Activated T-cell treated with anti-CD3 and anti-CD28 coated beads, Interleukin-2, amount 50 U/mL, for 4 hours (primary cell): Measurements from ENCODE around the gene TNFAIP2. TPM values are rescaled to one million over a fixed set of nuclear protein-coding genes. Genes with fewer than 3 reads are reported as not detected.
"Not testable (repeated sequence)": the region's sequence is repeated elsewhere in the genome, so short reads cannot be mapped to it uniquely, and the experiment has no call there.

ENCODE experiments used
- ATAC-seq, 2 donors: fragments of 200-7000 bp; cut with Tn5 transposase; one replicate each; pipeline ENCODE4 v1.10.0; 2021
- DNase-seq: peaks from one replicate; pipeline ENCODE4 v3.0.0-alpha.2; 2020
- H3K27me3 Mint-ChIP-seq: one replicate; pipeline ENCODE4 v1.8.0; 2021; ENCODE audit warnings: low read depth, mixed read lengths
- H3K36me3 Mint-ChIP-seq: one replicate; pipeline ENCODE4 v1.8.0; 2022; ENCODE audit warnings: mixed read lengths; ENCODE audit not compliant: insufficient read depth
- H3K4me1 Mint-ChIP-seq: one replicate; pipeline ENCODE4 v1.8.0; 2021; ENCODE audit warnings: low read depth, mixed read lengths
- H3K4me3 Mint-ChIP-seq: one replicate; pipeline ENCODE4 v1.8.0; 2021; ENCODE audit warnings: mild to moderate bottlenecking, moderate library complexity, mixed read lengths
- H3K9me3 Mint-ChIP-seq: one replicate; pipeline ENCODE4 v1.8.0; 2021; ENCODE audit warnings: mixed read lengths
- total RNA-seq, 3 donors: library from RNA; stranded (reverse); gene quantifications; one replicate each; pipeline ENCODE4 v1.2.1, GENCODE V29; 2021

The TNFAIP2 gene
- total RNA-seq, 3 donors from 2014 or later, result 1.4 to 10.4 (median 6.4) TPM

DNA sequence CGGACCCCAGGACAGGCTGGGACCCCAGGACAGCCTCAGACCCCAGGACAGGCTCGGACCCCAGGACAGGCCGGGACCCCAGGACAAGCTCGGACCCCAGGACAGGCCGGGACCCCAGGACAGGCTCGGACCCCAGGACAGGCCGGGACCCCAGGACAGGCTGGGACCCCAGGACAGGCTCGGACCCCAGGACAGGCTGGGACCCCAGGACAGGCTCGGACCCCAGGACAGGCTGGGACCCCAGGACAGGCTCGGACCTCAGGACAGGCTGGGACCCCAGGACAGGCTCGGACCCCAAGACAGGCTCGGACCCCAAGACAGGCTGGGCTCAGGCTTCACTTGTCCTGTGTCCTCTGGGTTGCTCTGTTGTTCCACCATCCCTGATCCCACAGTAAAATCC lies 32.2 kb downstream of the TNFAIP2 start:
- H3K4me3 Mint-ChIP-seq, H3K27me3 Mint-ChIP-seq, H3K36me3 Mint-ChIP-seq: not testable (repeated sequence)

DNA sequence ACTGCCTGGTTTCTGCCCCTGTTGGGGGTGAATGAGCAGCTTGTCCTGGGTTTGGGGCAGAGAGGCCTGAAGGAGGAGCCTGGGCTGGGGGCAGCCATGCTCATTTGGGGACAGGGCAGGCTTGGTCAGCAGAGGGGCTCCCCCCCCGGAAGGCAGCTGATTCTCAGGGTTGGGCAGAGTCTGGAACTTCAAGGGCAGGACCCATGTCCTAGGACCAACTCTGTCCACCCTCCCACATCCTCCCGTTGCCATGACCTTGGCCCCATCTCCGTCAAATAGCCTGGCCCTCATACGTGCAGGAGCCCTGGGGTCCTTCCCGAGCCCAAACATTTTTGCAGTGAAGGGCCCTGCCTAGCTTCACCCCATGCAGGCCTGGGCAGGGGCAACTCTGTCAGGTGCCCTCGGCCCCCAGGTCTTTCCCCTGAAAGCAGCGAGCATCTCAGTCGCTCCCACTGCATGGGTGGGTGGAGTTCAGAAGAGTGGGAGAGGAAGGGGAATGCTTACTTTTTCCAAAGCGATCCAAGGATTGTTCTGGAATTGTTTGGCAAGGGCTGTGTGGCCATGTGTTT lies 32.6 kb downstream of the TNFAIP2 start:
- peaks cover 3% of the 10 kb centered on the region for H3K27me3 Mint-ChIP-seq
- no peak for ATAC-seq
- no peaks in the 10 kb centered on the region for H3K36me3 Mint-ChIP-seq
- H3K9me3 Mint-ChIP-seq, result no peaks in the 10 kb centered on the region
- peaks cover 2% of the 10 kb centered on the region for H3K4me1 Mint-ChIP-seq
- H3K4me3 Mint-ChIP-seq, result no peak overlapping the region
- no peak for DNase-seq

More for the DNA sequence above, 32.2 kb downstream of the TNFAIP2 start:
- not testable (repeated sequence) for ATAC-seq, H3K4me1 Mint-ChIP-seq, H3K9me3 Mint-ChIP-seq, DNase-seq

DNA sequence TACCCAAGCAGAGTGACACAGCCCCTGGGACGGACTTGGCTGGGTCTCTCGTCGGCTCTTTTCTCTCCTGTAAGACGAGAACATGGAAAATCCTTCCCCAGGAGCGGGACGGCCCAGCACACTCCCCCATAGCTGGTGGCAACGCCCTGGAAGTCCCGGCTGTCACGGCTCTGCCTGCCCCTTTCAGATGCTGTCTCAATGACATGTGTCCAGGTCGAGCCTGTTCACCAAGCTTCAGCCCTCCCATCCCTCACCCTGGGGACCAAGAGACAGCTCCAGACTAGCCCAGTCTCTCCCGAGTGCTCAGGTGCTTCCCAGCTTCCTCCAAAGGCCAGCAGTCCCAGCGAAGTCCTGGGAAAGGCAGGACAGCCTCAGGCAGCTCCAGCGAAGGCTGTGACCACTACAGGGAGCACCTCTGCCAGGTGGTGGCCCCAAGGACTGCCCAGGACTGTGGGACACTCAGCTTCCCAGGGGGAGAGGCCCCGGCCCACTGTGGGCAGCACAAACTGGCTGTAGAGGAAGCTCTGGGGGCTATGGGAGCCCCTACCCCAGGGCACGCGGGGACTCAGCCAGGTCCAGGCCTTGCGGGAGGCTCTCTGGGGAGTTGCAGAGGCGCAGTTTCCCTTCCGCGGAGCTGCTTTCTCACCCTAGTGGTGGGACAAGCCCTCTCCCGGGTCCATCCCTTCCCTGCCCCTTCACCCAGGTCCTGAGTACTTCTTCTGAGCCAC lies 33.6 kb downstream of the TNFAIP2 start:
- Mint-ChIP-seq H3K27me3 (peaks cover 3% of the 10 kb centered on the region), H3K4me3 (no peak overlapping the region), H3K4me1 (peaks cover 3% of the 10 kb centered on the region), H3K9me3 (no peaks in the 10 kb centered on the region), H3K36me3 (no peaks in the 10 kb centered on the region)
- no peak for DNase-seq
- no peak for ATAC-seq

DNA sequence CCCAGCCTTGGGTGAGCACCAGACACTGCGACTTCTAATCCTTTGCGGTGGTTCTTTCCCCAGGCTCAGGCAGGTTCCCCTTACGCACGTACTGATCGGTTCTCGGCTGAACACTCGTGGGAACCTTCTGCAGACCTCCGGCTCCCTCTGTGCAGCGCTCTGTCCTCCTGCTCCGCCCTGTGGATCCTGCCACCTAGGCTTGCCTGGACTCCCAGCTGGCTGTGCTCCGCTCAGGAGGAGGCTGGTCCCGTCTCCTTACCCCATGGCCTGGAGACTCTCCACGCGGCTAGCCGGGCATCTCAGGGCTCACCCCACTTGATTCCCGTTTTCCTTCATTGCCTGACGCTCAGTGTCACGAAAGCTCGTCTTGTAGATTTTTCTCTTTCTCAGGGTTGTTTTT lies 34.7 kb downstream of the TNFAIP2 start:
- ATAC-seq, result no peak
- Mint-ChIP-seq H3K9me3 (no peaks in the 10 kb centered on the region), H3K27me3 (peaks cover 3% of the 10 kb centered on the region), H3K4me1 (peaks cover 3% of the 10 kb centered on the region), H3K36me3 (no peaks in the 10 kb centered on the region), H3K4me3 (no peak overlapping the region)
- DNase-seq, result no peak

DNA sequence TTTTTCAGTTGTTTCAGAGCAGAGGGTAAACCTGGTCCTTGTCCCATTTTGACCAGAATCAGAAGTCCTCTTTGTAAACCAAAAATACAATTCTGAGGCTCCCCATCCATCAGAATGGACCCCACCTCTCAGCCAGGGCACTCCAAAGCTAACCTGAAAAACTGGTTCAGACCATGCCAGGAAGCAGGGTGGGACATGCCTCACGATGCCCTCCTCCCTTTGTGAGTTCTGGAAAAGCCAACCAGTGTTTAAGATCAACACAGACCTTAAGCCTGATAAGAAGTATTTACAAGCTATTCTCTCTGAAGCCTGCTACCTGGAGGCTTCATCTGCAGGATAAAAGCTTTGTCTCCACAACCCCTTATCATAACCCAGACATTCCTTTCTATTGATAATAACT lies 35.4 kb downstream of the TNFAIP2 start:
- no peak for DNase-seq
- H3K36me3 Mint-ChIP-seq, result no peaks in the 10 kb centered on the region

DNA sequence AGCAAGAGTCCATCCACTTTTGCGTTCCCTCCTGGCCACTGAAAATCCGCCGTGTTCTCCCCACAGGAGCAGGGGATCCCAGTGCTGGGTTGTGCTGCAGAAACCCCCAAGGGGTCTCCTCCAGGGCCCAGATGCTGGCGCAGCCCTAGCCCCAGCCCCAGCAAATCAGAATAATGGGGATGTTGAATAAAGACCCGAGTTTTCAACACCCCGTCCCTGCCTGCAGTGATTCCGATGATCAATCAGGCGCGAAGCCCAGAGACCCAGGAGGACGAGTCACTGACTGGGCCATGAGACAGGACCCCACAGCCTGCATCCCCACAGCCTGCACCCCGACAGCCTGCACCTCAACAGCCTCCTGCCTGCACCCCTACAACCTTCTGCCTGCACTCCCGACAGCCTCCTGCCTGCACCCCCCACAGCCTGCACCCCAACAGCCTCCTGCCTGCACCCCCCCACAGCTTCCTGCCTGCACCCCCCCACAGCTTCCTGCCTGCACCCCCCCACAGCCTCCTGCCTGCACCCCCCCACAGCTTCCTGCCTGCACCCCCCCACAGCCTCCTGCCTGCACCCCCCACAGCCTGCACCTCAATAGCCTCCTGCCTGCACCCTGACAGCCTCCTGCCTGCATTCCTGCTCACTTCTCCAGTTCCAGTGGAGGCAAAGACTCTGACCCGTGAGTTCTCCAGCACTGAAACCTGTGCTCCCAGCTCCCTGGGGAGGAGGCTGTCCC lies 37.2 kb downstream of the TNFAIP2 start:
- Mint-ChIP-seq H3K36me3 (no peaks in the 10 kb centered on the region), H3K4me3 (no peak overlapping the region), H3K4me1 (peaks cover 3% of the 10 kb centered on the region), H3K27me3 (peaks cover 5% of the 10 kb centered on the region), H3K9me3 (no peaks in the 10 kb centered on the region)
- DNase-seq, result no peak
- no peak for ATAC-seq

More for the DNA sequence above, 35.4 kb downstream of the TNFAIP2 start:
- H3K27me3 Mint-ChIP-seq, result peaks cover 3% of the 10 kb centered on the region
- H3K4me1 Mint-ChIP-seq, result peaks cover 3% of the 10 kb centered on the region
- no peak overlapping the region for H3K4me3 Mint-ChIP-seq
- H3K9me3 Mint-ChIP-seq, result no peaks in the 10 kb centered on the region
- no peak for ATAC-seq

DNA sequence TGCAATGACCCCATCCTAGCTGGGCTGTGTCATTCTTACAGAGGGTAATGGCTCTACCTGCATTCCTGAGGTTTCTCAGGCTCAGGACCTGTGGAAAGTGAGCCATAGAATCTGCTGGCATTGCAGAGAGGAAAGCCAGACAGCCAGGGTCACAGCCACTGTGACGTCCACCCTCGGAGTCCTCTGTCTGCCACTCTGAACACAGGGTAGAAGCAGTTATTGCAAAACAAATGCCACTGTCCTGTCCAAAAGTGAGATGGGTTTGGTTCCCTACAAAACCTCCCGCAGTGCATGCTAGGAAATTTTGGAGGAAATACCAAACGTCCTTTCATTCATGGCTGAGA lies 37.8 kb downstream of the TNFAIP2 start:
- H3K4me3 Mint-ChIP-seq, result no peak overlapping the region
- no peak for DNase-seq
- H3K4me1 Mint-ChIP-seq, result peaks cover 3% of the 10 kb centered on the region

DNA sequence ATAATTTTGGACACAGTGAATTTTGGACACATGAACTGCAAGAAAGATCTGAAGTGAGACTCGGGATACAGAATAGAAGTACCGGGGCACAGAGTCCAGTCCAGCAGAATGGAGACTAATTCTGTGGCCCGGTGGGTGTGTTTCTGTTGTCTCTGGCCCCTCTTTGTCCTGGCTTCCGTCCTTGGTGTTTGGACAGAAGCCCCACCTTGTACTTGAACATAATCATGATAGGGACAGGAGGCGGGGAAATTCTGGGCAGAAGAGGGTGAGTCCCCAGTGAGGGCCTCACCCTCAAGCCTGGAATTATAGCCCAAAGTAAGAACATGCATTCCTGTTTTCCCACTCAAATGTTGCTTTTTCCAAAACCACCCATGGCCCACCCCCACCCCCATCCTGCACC lies 39.9 kb downstream of the TNFAIP2 start:
- ATAC-seq (no peak), DNase-seq (no peak)
- H3K9me3 Mint-ChIP-seq, result no peaks in the 10 kb centered on the region
- peaks cover 5% of the 10 kb centered on the region for H3K27me3 Mint-ChIP-seq
- H3K4me3 Mint-ChIP-seq, result no peak overlapping the region
- H3K4me1 Mint-ChIP-seq, result peaks cover 3% of the 10 kb centered on the region
- H3K36me3 Mint-ChIP-seq, result no peaks in the 10 kb centered on the region

More for the DNA sequence above, 37.8 kb downstream of the TNFAIP2 start:
- no peaks in the 10 kb centered on the region for H3K36me3 Mint-ChIP-seq
- no peaks in the 10 kb centered on the region for H3K9me3 Mint-ChIP-seq
- ATAC-seq, result no peak
- H3K27me3 Mint-ChIP-seq, result peaks cover 6% of the 10 kb centered on the region

DNA sequence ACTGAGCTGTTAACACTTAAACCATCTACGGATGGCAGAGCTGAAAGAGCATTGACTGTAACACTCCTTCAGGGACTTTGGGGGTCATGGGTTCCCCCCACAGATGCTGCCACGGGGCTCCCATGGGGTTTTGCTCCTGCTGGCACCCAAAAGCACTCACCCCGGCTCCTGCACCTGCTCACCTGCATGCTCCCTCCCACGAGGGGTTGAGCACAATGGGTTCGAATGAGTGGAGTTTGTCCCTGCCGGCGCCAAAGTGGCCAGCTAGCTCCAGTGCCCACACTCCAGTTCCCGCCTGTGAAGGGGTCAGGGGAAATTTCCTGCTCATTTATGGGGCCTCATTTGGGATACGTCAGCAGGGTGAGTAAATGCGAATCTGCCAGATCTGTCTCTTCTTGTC lies 40.7 kb downstream of the TNFAIP2 start:
- no peaks in the 10 kb centered on the region for H3K36me3 Mint-ChIP-seq

DNA sequence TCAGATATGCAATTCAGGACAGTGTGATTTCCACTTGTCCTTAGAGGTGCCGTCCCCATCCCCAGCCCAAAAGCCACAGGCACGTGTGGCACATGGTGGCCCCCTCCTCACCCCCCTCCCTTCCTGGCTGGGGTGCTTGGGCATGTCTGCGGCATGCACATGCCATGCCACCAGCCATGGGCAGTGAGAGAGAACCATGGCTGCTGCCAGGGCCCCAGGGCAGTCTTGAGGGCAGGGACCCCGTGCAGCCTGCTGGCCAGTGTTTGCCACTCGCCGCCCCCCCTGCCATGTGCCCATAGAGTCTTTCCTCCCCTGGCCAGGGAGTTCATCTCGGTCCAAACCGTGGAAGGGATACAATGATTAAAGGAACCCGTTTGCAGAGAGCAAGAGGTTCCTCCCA lies 41.5 kb downstream of the TNFAIP2 start:
- DNase-seq (no peak), ATAC-seq (no peak)
- peaks cover 5% of the 10 kb centered on the region for H3K27me3 Mint-ChIP-seq
- peaks cover 3% of the 10 kb centered on the region for H3K4me1 Mint-ChIP-seq
- H3K4me3 Mint-ChIP-seq, result no peak overlapping the region
- no peaks in the 10 kb centered on the region for H3K36me3 Mint-ChIP-seq
- no peaks in the 10 kb centered on the region for H3K9me3 Mint-ChIP-seq

More for the DNA sequence above, 40.7 kb downstream of the TNFAIP2 start:
- Mint-ChIP-seq H3K4me3 (no peak overlapping the region), H3K27me3 (peaks cover 5% of the 10 kb centered on the region), H3K9me3 (no peaks in the 10 kb centered on the region), H3K4me1 (peaks cover 3% of the 10 kb centered on the region)
- DNase-seq, result no peak
- ATAC-seq, result no peak

DNA sequence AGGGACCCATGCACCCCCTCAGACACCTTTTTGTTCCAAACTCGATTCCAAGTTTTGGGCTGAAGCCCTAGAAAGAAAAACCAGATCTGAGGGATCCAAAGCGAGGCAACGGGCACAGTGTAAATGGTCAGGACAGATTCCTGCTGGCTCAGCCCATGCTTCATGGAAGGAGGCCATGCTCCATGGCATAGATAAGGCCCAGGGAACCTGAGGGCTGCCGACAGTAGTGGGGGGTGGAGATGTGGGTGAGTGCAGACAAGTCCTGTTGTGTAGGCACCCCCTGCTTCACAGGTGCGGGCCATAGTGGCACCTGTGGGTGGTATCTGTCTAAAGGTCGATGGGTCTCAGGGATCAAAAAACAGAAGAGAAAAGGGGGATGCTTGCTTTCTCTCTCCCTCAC lies 42.1 kb downstream of the TNFAIP2 start:
- no peak for ATAC-seq
- DNase-seq, result no peak
- H3K4me3 Mint-ChIP-seq, result no peak overlapping the region
- peaks cover 3% of the 10 kb centered on the region for H3K4me1 Mint-ChIP-seq
- no peaks in the 10 kb centered on the region for H3K36me3 Mint-ChIP-seq
- peaks cover 8% of the 10 kb centered on the region for H3K27me3 Mint-ChIP-seq
- H3K9me3 Mint-ChIP-seq, result peaks cover 4% of the 10 kb centered on the region

DNA sequence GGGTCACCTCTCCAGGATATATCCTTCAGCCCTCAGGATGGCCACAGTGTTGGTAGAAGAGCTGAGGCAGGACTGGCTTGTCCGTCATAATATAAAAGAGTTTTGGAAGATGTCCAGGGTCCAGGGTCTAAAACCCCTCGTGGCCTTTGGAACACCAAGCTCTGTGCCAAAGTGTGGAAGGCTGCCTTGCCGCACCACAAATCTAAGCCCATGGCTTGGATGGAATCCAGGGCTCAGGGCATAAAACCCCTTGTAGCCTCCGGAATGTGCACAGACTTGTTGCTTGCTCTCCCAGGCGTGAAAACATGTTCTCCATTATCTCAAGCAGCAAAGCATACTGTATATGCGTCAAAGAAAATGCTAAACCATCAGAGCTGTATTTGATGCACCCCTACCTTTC lies 46.7 kb downstream of the TNFAIP2 start:
- ATAC-seq (no peak), DNase-seq (no peak)
- Mint-ChIP-seq H3K9me3 (peaks cover 23% of the 10 kb centered on the region), H3K36me3 (no peaks in the 10 kb centered on the region), H3K27me3 (peaks cover 26% of the 10 kb centered on the region), H3K4me3 (no peak overlapping the region), H3K4me1 (no peaks in the 10 kb centered on the region)

DNA sequence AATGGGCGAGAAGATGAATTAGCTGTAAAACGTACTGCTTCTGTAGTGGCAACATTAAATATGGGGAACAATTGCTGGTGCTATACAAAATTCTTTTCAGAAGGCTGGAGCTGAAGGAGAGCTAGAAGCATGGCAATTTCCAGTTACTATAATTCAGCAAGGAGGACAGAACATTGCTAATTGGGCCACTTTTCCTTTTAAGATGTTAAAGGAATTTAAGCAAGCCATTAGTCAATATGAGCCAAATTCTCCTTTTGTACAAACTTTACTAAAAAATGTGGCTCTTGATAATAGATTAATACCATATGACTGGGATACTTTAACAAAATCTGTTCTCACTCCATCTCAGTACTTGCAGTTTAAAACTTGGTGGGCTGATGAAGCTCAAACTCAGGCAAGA lies 47.9 kb downstream of the TNFAIP2 start:
- not testable (repeated sequence) for H3K4me1 Mint-ChIP-seq, H3K36me3 Mint-ChIP-seq, H3K4me3 Mint-ChIP-seq, ATAC-seq, DNase-seq
- Mint-ChIP-seq H3K27me3 (peaks cover 28% of the 10 kb centered on the region), H3K9me3 (peaks cover 23% of the 10 kb centered on the region)

DNA sequence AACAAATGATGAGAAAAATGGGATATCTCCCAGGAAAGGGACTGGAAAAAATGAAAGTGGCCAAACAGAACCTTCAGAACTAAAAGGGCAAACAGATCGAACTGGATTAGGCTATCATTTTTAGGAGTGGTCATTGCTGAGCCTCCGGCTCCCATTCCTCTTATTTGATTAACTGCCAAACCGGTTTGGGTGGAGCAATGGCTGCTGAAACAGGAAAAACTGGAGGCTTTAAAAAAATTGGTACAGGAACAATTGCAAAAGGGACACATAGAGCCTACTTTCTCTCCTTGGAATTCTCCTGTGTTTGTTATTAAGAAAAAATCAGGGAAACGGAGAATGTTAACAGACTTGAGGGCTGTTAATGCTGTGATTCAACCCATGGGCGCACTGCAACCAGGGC lies 49.7 kb downstream of the TNFAIP2 start:
- ATAC-seq, result no peak
- peaks cover 28% of the 10 kb centered on the region for H3K27me3 Mint-ChIP-seq
- no peak overlapping the region for H3K4me3 Mint-ChIP-seq
- H3K4me1 Mint-ChIP-seq, result no peaks in the 10 kb centered on the region
- no peaks in the 10 kb centered on the region for H3K36me3 Mint-ChIP-seq
- H3K9me3 Mint-ChIP-seq, result peaks cover 23% of the 10 kb centered on the region
- DNase-seq, result no peak

DNA sequence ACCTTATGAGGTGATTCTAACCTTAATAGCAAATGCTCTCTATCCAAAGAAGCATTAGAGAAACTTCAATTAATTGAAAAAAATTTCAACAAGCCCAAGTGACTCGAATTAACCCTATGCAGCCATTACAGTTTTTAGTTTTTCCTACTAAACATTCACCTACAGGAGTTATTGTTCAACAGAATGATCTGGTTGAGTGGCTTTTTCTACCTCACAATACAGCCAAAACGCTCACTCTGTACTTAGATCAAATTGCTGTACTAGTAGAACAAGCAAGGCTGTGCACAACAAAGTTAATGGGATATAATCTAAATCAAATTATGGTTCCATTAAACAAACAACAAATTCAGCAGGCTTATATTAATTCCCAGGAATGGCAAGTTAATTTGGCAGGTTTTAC lies 50.6 kb downstream of the TNFAIP2 start:
- not testable (repeated sequence) for DNase-seq, H3K4me3 Mint-ChIP-seq, H3K4me1 Mint-ChIP-seq, H3K36me3 Mint-ChIP-seq, ATAC-seq
- peaks cover 23% of the 10 kb centered on the region for H3K9me3 Mint-ChIP-seq
- peaks cover 28% of the 10 kb centered on the region for H3K27me3 Mint-ChIP-seq
